HL-60 (cell line): ENCODE measurements around the gene PCDHGC4.

Source experiments
- POLR2AphosphoS5 ChIP-seq: IDR thresholded peaks from 2 replicates; pipeline ENCODE4 v1.6.1; 2012; ENCODE audit warnings: low read depth
- TF ChIP-seq, protein P1 (sequence below): IDR thresholded peaks from one replicate; pipeline ENCODE4 v1.5.1; 2011; ENCODE audit warnings: low read length, control low read depth, inconsistent platforms; ENCODE audit not compliant: insufficient read depth

DNA sequence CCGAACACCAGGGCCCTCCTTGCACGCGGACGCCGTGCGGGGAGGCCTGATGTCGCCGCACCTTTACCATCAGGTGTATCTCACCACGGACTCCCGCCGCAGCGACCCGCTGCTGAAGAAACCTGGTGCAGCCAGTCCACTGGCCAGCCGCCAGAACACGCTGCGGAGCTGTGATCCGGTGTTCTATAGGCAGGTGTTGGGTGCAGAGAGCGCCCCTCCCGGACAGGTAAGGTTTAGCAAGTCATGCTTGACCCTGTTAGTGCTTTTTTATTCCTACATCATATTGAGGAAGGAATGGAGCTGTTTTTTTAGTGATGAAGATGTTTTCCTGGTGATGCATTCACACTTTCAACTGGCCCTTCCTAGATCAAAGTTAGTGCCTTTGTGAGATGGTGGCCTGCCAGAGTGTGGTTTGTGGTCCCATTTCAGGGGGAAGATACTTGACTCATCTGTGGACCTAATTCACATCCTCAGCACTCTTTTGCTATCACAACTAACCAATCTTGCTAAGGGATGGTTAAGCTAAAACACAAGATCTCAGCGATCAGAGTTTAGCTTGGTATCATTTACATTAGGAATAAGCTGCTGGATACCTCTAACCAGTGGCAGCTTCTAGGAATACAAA, 6.4 kb upstream of the PCDHGC4 start:
- TF ChIP-seq, protein P1, sequence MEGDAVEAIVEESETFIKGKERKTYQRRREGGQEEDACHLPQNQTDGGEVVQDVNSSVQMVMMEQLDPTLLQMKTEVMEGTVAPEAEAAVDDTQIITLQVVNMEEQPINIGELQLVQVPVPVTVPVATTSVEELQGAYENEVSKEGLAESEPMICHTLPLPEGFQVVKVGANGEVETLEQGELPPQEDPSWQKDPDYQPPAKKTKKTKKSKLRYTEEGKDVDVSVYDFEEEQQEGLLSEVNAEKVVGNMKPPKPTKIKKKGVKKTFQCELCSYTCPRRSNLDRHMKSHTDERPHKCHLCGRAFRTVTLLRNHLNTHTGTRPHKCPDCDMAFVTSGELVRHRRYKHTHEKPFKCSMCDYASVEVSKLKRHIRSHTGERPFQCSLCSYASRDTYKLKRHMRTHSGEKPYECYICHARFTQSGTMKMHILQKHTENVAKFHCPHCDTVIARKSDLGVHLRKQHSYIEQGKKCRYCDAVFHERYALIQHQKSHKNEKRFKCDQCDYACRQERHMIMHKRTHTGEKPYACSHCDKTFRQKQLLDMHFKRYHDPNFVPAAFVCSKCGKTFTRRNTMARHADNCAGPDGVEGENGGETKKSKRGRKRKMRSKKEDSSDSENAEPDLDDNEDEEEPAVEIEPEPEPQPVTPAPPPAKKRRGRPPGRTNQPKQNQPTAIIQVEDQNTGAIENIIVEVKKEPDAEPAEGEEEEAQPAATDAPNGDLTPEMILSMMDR: no peak
- TF ChIP-seq POLR2AphosphoS5: no peak
